GM23338 (cell line): ENCODE data around the gene VWA7. TPM values are rescaled to one million over a fixed set of nuclear protein-coding genes. Genes with fewer than 3 reads are reported as not detected.
"Not testable (repeated sequence)": the region's sequence is repeated elsewhere in the genome, so short reads cannot be mapped to it uniquely, and the experiment has no call there.

Experiments
- ATAC-seq: fragments of 200-7000 bp; cut with Tn5 transposase; 3 replicates; pipeline ENCODE4 v1.9.1; 2020
- DNase-seq: peaks from one replicate; pipeline ENCODE4 v3.0.0-alpha.2; 2015; ENCODE audit warnings: low spot score
- H2AFZ ChIP-seq: fragments of 200-600 bp; sonication (generic); 2 replicates; pipeline ENCODE4 v1.8.0; 2016; ENCODE audit warnings: antibody characterized with exemption, mild to moderate bottlenecking, moderate library complexity
- H3F3A ChIP-seq: fragments of 200-600 bp; sonication (generic); replicated peaks from 2 replicates; pipeline ENCODE4 v1.8.0; 2017; ENCODE audit warnings: antibody characterized with exemption, mixed run types, low read depth
- H3K27ac ChIP-seq: fragments of 200-600 bp; sonication (generic); 2 replicates; pipeline ENCODE4 v1.6.1; 2016; ENCODE audit warnings: low read depth
- H3K27me3 ChIP-seq: fragments of 200-600 bp; sonication (generic); 2 replicates; pipeline ENCODE4 v1.8.0; 2016; ENCODE audit warnings: mild to moderate bottlenecking, mixed run types, moderate library complexity; ENCODE audit not compliant: insufficient read depth
- H3K36me3 ChIP-seq: fragments of 200-600 bp; sonication (generic); 2 replicates; pipeline ENCODE4 v1.8.0; 2016; ENCODE audit warnings: mild to moderate bottlenecking; ENCODE audit not compliant: insufficient read depth
- H3K4me1 ChIP-seq: fragments of 200-600 bp; sonication (generic); 2 replicates; pipeline ENCODE4 v1.8.0; 2016; ENCODE audit warnings: mild to moderate bottlenecking, moderate library complexity; ENCODE audit not compliant: insufficient read depth
- H3K4me2 ChIP-seq: fragments of 200-600 bp; sonication (generic); 2 replicates; pipeline ENCODE4 v1.7.1; 2017; ENCODE audit warnings: mixed run types
- H3K4me3 ChIP-seq: fragments of 200-600 bp; sonication (generic); 2 replicates; pipeline ENCODE4 v1.6.1; 2016; ENCODE audit warnings: mixed run types
- H3K79me2 ChIP-seq: fragments of 200-600 bp; sonication (generic); replicated peaks from 2 replicates; pipeline ENCODE4 v1.8.0; 2017; ENCODE audit warnings: mild to moderate bottlenecking; ENCODE audit not compliant: insufficient read depth
- H3K9me2 ChIP-seq: fragments of 200-600 bp; sonication (generic); 2 replicates; pipeline ENCODE4 v1.8.0; 2017; ENCODE audit not compliant: insufficient read depth
- H4K20me1 ChIP-seq: fragments of 200-600 bp; sonication (generic); replicated peaks from 2 replicates; pipeline ENCODE4 v1.8.0; 2017; ENCODE audit warnings: mild to moderate bottlenecking; ENCODE audit not compliant: insufficient read depth
- H3K27ac Mint-ChIP-seq: 2 replicates; pipeline ENCODE4 v1.8.0; 2020; ENCODE audit warnings: inconsistent platforms, mild to moderate bottlenecking, moderate library complexity, mixed read lengths
- H3K27me3 Mint-ChIP-seq: 3 replicates; pipeline ENCODE4 v1.8.0; 2022; ENCODE audit warnings: low read depth, mild to moderate bottlenecking, moderate library complexity, mixed read lengths, inconsistent platforms; ENCODE audit not compliant: insufficient read depth, poor library complexity
- H3K36me3 Mint-ChIP-seq: 3 replicates; pipeline ENCODE4 v1.8.0; 2021; ENCODE audit warnings: low read depth, mild to moderate bottlenecking, inconsistent platforms, moderate library complexity, mixed read lengths
- H3K4me1 Mint-ChIP-seq: 3 replicates; pipeline ENCODE4 v1.8.0; 2020; ENCODE audit warnings: mild to moderate bottlenecking, inconsistent platforms, mixed read lengths
- H3K4me3 Mint-ChIP-seq: 3 replicates; pipeline ENCODE4 v1.8.0; 2021; ENCODE audit warnings: moderate library complexity, mild to moderate bottlenecking, inconsistent platforms, mixed read lengths
- H3K9me3 Mint-ChIP-seq: 3 replicates; pipeline ENCODE4 v1.8.0; 2020; ENCODE audit warnings: moderate library complexity, mild to moderate bottlenecking, inconsistent platforms, mixed read lengths
- CREB1 ChIP-seq: fragments of 250-450 bp; sonication (Bioruptor Pico); IDR thresholded peaks from 2 replicates; pipeline ENCODE4 v1.5.0; 2020; ENCODE audit warnings: low read depth, mild to moderate bottlenecking, moderate library complexity
- EZH2phosphoT487 ChIP-seq: fragments of 200-600 bp; sonication (generic); IDR thresholded peaks from one replicate; pipeline ENCODE4 v1.8.1; 2018; ENCODE audit warnings: antibody characterized with exemption; ENCODE audit not compliant: unreplicated experiment
- JUNB ChIP-seq: IDR thresholded peaks from one replicate; pipeline ENCODE4 v1.6.1; 2016; ENCODE audit warnings: antibody characterized with exemption; ENCODE audit not compliant: unreplicated experiment
- NANOG ChIP-seq: IDR thresholded peaks from 2 replicates; pipeline ENCODE4 v1.6.1; 2016; ENCODE audit warnings: antibody characterized with exemption, borderline replicate concordance
- POLR2AphosphoS5 ChIP-seq: IDR thresholded peaks from 2 replicates; pipeline ENCODE4 v1.6.1; 2016; ENCODE audit warnings: antibody characterized with exemption, low read depth
- STAT1 ChIP-seq: IDR thresholded peaks from one replicate; pipeline ENCODE4 v1.6.1; 2016; ENCODE audit warnings: antibody characterized with exemption; ENCODE audit not compliant: unreplicated experiment
- ZNF331 ChIP-seq: fragments of 250-450 bp; sonication (Bioruptor Pico); IDR thresholded peaks from 2 replicates; pipeline ENCODE4 v1.5.0; 2020; ENCODE audit warnings: low read depth, mild to moderate bottlenecking, moderate library complexity
- polyA plus RNA-seq: library from polyadenylated mRNA; unstranded; fragments of >200 nt; fragmentation: Nextera tagmentation; extraction: Ambion mirVana; gene quantifications from 2 replicates; pipeline ENCODE4 v1.2.1, GENCODE V29; 2016
- total RNA-seq: library from RNA; depleted of rRNA; stranded (reverse); fragments of >200 nt; shearing (Covaris generic); gene quantifications from 2 replicates; pipeline ENCODE4 v1.2.3, GENCODE V29; 2014
- TF ChIP-seq, protein P1 (sequence below), 2 experiments: fragments of 200-600 bp in 1 of 2; sonication (generic) in 1 of 2; conservative IDR thresholded peaks; 2 replicates each; pipeline versions ENCODE4 v1.5.1 to v1.6.1; 2016 to 2017; ENCODE audit warnings: antibody characterized with exemption in 2 of 2, low read depth in 2 of 2, mild to moderate bottlenecking in 2 of 2, moderate library complexity in 1 of 2
- TF ChIP-seq, protein P2 (sequence below): IDR thresholded peaks from one replicate; pipeline ENCODE4 v1.6.1; 2018; ENCODE audit warnings: antibody characterized with exemption; ENCODE audit not compliant: unreplicated experiment

The VWA7 gene
- total and polyA plus RNA-seq, 2 experiments from 2014 or later, result 0.07 to 0.36 TPM

DNA sequence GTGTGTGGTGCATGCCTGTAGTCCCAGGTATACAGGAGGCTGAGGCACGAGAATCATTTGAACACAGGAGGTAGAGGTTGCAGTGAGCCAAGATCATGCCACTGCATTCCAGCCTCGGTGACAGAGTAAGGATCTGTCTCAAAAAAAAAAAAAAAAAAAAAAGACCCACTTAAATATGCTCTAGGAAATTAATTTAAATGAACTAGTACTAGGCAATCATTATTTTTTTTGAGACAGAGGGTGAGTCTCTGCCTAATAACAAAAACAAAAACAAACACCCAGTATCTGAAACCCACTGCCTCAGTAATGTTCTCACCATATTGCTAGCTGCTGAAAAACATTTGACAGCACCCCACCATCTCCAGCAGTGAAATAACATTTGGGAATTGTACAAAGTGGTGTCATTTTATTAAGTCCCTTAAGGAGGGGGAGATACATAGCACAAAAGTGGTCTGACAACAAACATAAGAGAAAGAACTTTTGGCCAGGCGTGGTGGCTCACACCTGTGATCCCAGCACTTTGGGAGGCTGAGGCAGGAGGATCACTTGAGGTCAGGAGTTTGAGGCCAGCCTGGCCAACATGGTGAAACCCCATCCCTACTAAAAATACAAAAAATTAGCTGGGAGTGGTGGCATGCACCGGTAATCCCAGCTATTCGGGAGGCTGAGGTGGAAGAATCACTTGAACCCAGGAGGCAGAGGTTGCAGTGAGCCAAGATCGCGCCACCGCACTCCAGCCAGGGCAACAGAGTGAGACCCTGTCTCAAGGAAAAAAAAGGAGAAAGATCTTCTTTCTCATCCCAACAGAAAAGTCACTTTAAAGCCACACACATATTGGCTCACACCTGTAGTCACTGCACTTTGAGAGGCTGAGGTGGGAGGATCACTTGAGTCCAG lies 24.2 kb upstream of the VWA7 start:
- not testable (repeated sequence) for H3K4me3 Mint-ChIP-seq, H4K20me1 ChIP-seq, H3K4me1 ChIP-seq, H3K27ac Mint-ChIP-seq, H3K4me2 ChIP-seq, H3K27me3 Mint-ChIP-seq, H3K4me3 ChIP-seq, H3K4me1 Mint-ChIP-seq, ATAC-seq, H3K36me3 ChIP-seq, H3K27ac ChIP-seq, H3K9me3 Mint-ChIP-seq, H2AFZ ChIP-seq, H3K27me3 ChIP-seq, H3K9me2 ChIP-seq, DNase-seq
- peaks cover 36% of the 10 kb centered on the region for H3F3A ChIP-seq
- peaks cover 37% of the 10 kb centered on the region for H3K79me2 ChIP-seq
- peaks cover 42% of the 10 kb centered on the region for H3K36me3 Mint-ChIP-seq

DNA sequence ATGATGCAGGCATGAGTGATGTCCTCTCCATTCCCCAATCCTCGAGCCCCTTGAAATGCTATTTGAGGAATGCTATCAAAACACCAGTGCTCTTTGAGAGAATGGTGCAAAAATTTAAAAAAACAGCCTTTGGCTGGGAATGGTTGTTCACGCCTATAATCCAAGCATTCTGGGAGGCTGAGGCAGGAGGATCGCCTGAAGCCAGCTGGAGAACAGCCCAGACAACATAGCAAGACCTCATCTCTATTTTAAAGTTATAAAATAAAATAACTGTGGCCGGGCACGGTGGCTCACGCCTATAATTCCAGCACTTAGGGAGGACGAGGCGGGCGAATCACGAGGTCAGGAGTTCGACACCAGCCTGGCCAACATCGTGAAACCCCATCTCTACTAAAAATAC lies 22.7 kb upstream of the VWA7 start:
- H3K27ac Mint-ChIP-seq, result no peak overlapping the region
- peaks cover 27% of the 10 kb centered on the region for H3K79me2 ChIP-seq
- peaks cover 8% of the 10 kb centered on the region for H3K27me3 Mint-ChIP-seq
- no peak for TF ChIP-seq CREB1 (CRISPR knock-in tag)
- TF ChIP-seq JUNB, result no peak
- TF ChIP-seq EZH2phosphoT487, result no peak
- no peak for TF ChIP-seq POLR2AphosphoS5
- no peak for TF ChIP-seq STAT1
- TF ChIP-seq, protein P1, sequence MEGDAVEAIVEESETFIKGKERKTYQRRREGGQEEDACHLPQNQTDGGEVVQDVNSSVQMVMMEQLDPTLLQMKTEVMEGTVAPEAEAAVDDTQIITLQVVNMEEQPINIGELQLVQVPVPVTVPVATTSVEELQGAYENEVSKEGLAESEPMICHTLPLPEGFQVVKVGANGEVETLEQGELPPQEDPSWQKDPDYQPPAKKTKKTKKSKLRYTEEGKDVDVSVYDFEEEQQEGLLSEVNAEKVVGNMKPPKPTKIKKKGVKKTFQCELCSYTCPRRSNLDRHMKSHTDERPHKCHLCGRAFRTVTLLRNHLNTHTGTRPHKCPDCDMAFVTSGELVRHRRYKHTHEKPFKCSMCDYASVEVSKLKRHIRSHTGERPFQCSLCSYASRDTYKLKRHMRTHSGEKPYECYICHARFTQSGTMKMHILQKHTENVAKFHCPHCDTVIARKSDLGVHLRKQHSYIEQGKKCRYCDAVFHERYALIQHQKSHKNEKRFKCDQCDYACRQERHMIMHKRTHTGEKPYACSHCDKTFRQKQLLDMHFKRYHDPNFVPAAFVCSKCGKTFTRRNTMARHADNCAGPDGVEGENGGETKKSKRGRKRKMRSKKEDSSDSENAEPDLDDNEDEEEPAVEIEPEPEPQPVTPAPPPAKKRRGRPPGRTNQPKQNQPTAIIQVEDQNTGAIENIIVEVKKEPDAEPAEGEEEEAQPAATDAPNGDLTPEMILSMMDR (conservative IDR thresholded peaks at IDR 0.05; ENCODE audit: low read depth in 2 of 2), result no peak
- no peak for TF ChIP-seq ZNF331
- TF ChIP-seq, protein P2, sequence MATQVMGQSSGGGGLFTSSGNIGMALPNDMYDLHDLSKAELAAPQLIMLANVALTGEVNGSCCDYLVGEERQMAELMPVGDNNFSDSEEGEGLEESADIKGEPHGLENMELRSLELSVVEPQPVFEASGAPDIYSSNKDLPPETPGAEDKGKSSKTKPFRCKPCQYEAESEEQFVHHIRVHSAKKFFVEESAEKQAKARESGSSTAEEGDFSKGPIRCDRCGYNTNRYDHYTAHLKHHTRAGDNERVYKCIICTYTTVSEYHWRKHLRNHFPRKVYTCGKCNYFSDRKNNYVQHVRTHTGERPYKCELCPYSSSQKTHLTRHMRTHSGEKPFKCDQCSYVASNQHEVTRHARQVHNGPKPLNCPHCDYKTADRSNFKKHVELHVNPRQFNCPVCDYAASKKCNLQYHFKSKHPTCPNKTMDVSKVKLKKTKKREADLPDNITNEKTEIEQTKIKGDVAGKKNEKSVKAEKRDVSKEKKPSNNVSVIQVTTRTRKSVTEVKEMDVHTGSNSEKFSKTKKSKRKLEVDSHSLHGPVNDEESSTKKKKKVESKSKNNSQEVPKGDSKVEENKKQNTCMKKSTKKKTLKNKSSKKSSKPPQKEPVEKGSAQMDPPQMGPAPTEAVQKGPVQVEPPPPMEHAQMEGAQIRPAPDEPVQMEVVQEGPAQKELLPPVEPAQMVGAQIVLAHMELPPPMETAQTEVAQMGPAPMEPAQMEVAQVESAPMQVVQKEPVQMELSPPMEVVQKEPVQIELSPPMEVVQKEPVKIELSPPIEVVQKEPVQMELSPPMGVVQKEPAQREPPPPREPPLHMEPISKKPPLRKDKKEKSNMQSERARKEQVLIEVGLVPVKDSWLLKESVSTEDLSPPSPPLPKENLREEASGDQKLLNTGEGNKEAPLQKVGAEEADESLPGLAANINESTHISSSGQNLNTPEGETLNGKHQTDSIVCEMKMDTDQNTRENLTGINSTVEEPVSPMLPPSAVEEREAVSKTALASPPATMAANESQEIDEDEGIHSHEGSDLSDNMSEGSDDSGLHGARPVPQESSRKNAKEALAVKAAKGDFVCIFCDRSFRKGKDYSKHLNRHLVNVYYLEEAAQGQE, result no peak
- TF ChIP-seq NANOG, result no peak
- H3F3A ChIP-seq, result peaks cover 29% of the 10 kb centered on the region
- no peak overlapping the region for H3K4me3 Mint-ChIP-seq
- no peak overlapping the region for H3K27ac ChIP-seq
- DNase-seq, result no peak
- H3K4me3 ChIP-seq, result no peak overlapping the region
- H3K36me3 ChIP-seq, result peaks cover 8% of the 10 kb centered on the region
- H3K4me1 Mint-ChIP-seq, result no peaks in the 10 kb centered on the region
- H4K20me1 ChIP-seq, result peaks cover 4% of the 10 kb centered on the region; the same call in 1 of the 2 replicates
- no peak for ATAC-seq
- H3K9me3 Mint-ChIP-seq, result no peaks in the 10 kb centered on the region
- H3K4me2 ChIP-seq, result no peak overlapping the region
- no peaks in the 10 kb centered on the region for H3K27me3 ChIP-seq
- H3K9me2 ChIP-seq, result no peaks in the 10 kb centered on the region
- H2AFZ ChIP-seq, result no peak overlapping the region
- H3K36me3 Mint-ChIP-seq, result peaks cover 39% of the 10 kb centered on the region
- H3K4me1 ChIP-seq, result no peaks in the 10 kb centered on the region; the same call in 1 of the 2 replicates
